NCI-H526 (cell line): Measurements from ENCODE around the gene MCM8.

Source experiments
- DNase-seq, 2 experiments: peaks; one replicate each; lab custom pipeline; 2025; lab: John Stamatoyannopoulos, UW

MCM8 gene

GRCh38 chr20:5950271-5951031 lies at the start of gene MCM8, which contains the start of gene TRMT6:
TSS of gene MCM8 (plus strand) at chr20:5950652. CDS start at chr20:5952016, 1,364 bp downstream.
TSS of gene TRMT6 (minus strand) at chr20:5950533. CDS start at chr20:5950405, 128 bp downstream.
- DNase-seq, result peak; percentile 97 to 99

GRCh38 chr20:5900908-5901307 lies 49.5 kb upstream of the MCM8 start:
- no peak for DNase-seq

- no peak for DNase-seq
Measured at GRCh38 chr20:5908981-5909380, 41.5 kb upstream of the MCM8 start.

GRCh38 chr20:5910186-5910585 lies 40.3 kb upstream of the MCM8 start:
- DNase-seq, result peak in 1 of 2 experiments; percentile 46

- no peak for DNase-seq
Measured at GRCh38 chr20:5913166-5913565, 37.3 kb upstream of the MCM8 start.

- DNase-seq, result peak in 1 of 2 experiments; percentile 8
Measured at GRCh38 chr20:5914859-5915258, 35.6 kb upstream of the MCM8 start.

GRCh38 chr20:5918856-5919625 lies 31.4 kb upstream of the MCM8 start:
- DNase-seq, result no peak

- no peak for DNase-seq
Measured at GRCh38 chr20:5919626-5920544, 30.6 kb upstream of the MCM8 start.

- DNase-seq, result no peak
Measured at GRCh38 chr20:5920581-5920980, 29.9 kb upstream of the MCM8 start.

GRCh38 chr20:5923493-5923892 lies 27.0 kb upstream of the MCM8 start:
- DNase-seq, result no peak

GRCh38 chr20:5925551-5925950 lies 24.9 kb upstream of the MCM8 start:
- DNase-seq, result no peak

- peak; percentile 18 to 68 for DNase-seq
Measured at GRCh38 chr20:5927749-5928462, 22.5 kb upstream of the MCM8 start.

- DNase-seq, result no peak
Measured at GRCh38 chr20:5928836-5929715, 21.4 kb upstream of the MCM8 start.

- no peak for DNase-seq
Measured at GRCh38 chr20:5931411-5931810, 19.0 kb upstream of the MCM8 start.

GRCh38 chr20:5932796-5933195 lies 17.7 kb upstream of the MCM8 start:
- DNase-seq, result no peak

GRCh38 chr20:5933802-5934436 lies 16.5 kb upstream of the MCM8 start:
- DNase-seq, result peak; percentile 16 to 55

GRCh38 chr20:5935384-5935783 lies 15.1 kb upstream of the MCM8 start:
- no peak for DNase-seq

GRCh38 chr20:5936238-5936637 lies 14.2 kb upstream of the MCM8 start:
- no peak for DNase-seq

GRCh38 chr20:5938456-5939029 lies 11.9 kb upstream of the MCM8 start:
- DNase-seq, result no peak

- no peak for DNase-seq
Measured at GRCh38 chr20:5945963-5946362, 4.5 kb upstream of the MCM8 start.
